Measurements from ENCODE around the gene RAB13. TPM values are rescaled to one million over a fixed set of nuclear protein-coding genes. Genes with fewer than 3 reads are reported as not detected.
A peak's percentile ranks its signal among the peaks of the same experiment; 100 is the strongest.

Gene RAB13
- total RNA-seq, 1 experiment from 2014 or later: 36.5 TPM

GRCh38 chr1:153967107-153967999 lies 18.8 kb downstream of the RAB13 start, which contains the start of gene CREB3L4:
Gene CREB3L4 (plus strand): TSS chr1:153967902. CDS start chr1:153968526, 624 bp downstream.
- H3K27me3 ChIP-seq: no peaks in the 10 kb centered on the region
- H3K4me1 ChIP-seq: no peaks in the 10 kb centered on the region; the same call in 1 of the 2 replicates
- DNase-seq: peak; percentile 95 to 97
- H3K4me3 ChIP-seq: peak within 1 kb of the TSS; percentile 64
- no peaks in the 10 kb centered on the region for H3K36me3 ChIP-seq
- no peaks in the 10 kb centered on the region for H3K9me3 ChIP-seq (replicated peaks)
- peak within 1 kb of the TSS; percentile 79 for H3K27ac ChIP-seq

GRCh38 chr1:153963850-153964331 lies 22.2 kb downstream of the RAB13 start:
- Histone ChIP-seq H3K27ac (peak overlapping the region; percentile 61), H3K4me3 (peak overlapping the region; percentile 85), H3K4me1 (no peaks in the 10 kb centered on the region; the same call in 1 of the 2 replicates), H3K27me3 (no peaks in the 10 kb centered on the region), H3K9me3 (replicated peaks) (no peaks in the 10 kb centered on the region), H3K36me3 (no peaks in the 10 kb centered on the region)
- peak in 1 of 2 experiments; percentile 57 for DNase-seq

- Histone ChIP-seq H3K4me1 (no peaks in the 10 kb centered on the region; the same call in 1 of the 2 replicates), H3K4me3 (peak within 1 kb of the TSS; percentile 85), H3K36me3 (no peaks in the 10 kb centered on the region), H3K9me3 (replicated peaks) (no peaks in the 10 kb centered on the region), H3K27me3 (no peaks in the 10 kb centered on the region), H3K27ac (peak within 1 kb of the TSS; percentile 61)
- peak; percentile 98 for DNase-seq
Observed at GRCh38 chr1:153963030-153963849, 22.9 kb downstream of the RAB13 start, which contains the start of gene SLC39A1. Gene SLC39A1 (minus strand): TSS chr1:153963537. CDS start chr1:153962715, 822 bp downstream.

DNA sequence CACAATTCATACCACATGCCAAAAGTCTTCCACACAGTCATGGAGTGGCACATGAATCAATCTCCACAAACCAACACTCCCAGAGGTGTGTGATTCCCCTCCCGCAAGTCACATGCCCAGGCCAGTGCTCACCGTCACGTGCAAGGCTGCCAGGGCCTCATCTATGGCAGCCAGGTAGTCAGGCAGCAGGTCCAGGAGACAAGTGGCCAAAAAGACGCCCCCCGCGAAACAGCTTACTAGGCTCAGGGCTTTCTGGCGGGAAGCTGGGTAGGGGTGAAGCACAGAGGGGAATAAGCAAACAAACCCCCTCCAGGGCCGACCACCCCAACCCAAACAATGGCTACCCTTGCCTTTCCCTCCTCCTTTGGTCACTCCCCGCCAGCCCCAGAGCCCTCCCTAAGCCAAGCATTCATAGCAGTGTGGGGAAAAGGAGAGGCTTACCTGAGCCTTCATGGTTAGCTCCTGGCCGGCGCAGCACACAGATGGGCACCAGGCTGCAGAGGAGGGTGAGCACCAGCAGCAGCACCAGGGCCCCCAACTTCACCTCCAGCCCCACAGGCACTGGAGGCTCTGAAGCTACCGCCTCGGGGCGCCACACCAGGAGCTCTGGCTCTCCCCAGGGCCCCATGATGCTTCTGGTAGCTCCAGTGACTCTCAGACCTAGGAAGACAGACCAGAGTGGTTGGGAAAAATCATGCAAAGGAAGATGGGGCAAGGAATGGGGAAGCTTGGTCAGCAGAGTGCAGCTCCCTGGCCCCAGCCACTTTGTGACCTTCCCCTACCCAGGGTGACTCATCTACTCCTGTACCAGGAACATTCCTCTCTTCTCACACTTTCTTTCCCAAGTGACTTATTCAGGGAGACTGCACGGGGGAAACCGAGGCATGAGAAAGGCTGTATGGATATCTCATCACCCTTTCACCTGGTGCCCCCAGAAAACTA lies 23.8 kb downstream of the RAB13 start:
- H3K9me3 ChIP-seq (replicated peaks): no peaks in the 10 kb centered on the region
- H3K4me1 ChIP-seq: no peaks in the 10 kb centered on the region; the same call in 1 of the 2 replicates
- H3K27ac ChIP-seq: peak overlapping the region; percentile 61
- H3K27me3 ChIP-seq: no peaks in the 10 kb centered on the region
- peak overlapping the region; percentile 85 for H3K4me3 ChIP-seq
- DNase-seq: peak in 1 of 2 experiments; percentile 18
- H3K36me3 ChIP-seq: no peaks in the 10 kb centered on the region

DNA sequence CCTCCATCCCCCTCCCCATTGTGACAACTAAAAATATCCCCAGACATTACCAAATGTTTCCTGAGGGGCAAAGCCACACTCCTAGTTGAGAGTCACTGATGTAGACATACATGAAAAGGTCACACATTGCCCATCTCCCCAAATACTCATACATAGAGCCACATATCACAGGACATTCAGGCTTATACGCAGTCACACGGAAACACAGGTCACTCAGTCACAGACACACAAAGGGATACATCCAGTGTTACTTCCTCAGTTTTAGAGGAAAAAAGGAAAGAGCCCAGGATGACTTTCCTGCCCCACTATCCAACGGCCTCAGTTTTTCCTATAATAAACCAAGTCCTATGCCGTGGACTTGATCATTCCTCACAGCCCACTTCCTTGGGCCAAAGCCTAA lies 24.7 kb downstream of the RAB13 start:
- H3K4me3 ChIP-seq: no peak overlapping the region
- peaks cover 2% of the 10 kb centered on the region; the same call in 1 of the 2 replicates for H3K4me1 ChIP-seq
- H3K36me3 ChIP-seq: no peaks in the 10 kb centered on the region
- H3K27me3 ChIP-seq: no peaks in the 10 kb centered on the region
- no peaks in the 10 kb centered on the region for H3K9me3 ChIP-seq (replicated peaks)
- H3K27ac ChIP-seq: no peak overlapping the region
- no peak for DNase-seq

DNA sequence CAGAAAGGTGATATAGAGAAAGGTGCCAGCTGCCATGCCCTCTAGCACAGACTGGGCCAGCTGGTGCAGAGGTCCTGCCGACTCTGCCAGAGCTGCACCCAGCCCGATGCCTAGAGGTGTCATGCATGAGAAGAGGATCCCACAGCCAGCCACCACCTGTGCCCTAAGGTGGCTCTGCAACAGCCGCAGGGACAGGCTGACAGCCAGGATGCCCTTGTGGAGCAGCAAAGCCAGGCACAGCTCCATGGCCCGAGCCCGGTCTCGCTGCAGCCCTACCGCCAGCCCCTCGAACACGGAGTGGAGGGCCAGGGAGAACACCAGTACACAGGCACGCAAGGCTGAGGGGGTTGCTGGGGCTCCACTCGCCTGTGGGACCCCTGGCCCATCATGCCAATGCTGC lies 25.9 kb downstream of the RAB13 start:
- Histone ChIP-seq H3K4me1 (peaks cover 2% of the 10 kb centered on the region; the same call in 1 of the 2 replicates), H3K9me3 (replicated peaks) (no peaks in the 10 kb centered on the region), H3K27me3 (no peaks in the 10 kb centered on the region), H3K36me3 (no peaks in the 10 kb centered on the region), H3K4me3 (no peak overlapping the region), H3K27ac (no peak overlapping the region)
- DNase-seq: no peak

- no peaks in the 10 kb centered on the region for H3K36me3 ChIP-seq
- no peak overlapping the region for H3K27ac ChIP-seq
Observed at GRCh38 chr1:153959454-153959853, 26.7 kb downstream of the RAB13 start.

GRCh38 chr1:153958961-153959260 lies 27.2 kb downstream of the RAB13 start:
- DNase-seq: no peak
- H3K36me3 ChIP-seq: no peaks in the 10 kb centered on the region
- no peak overlapping the region for H3K27ac ChIP-seq
- no peaks in the 10 kb centered on the region for H3K27me3 ChIP-seq
- no peaks in the 10 kb centered on the region for H3K9me3 ChIP-seq (replicated peaks)
- H3K4me1 ChIP-seq: peaks cover 2% of the 10 kb centered on the region; the same call in 1 of the 2 replicates
- peak overlapping the region; percentile 81; the same call in 1 of the 2 replicates for H3K4me3 ChIP-seq

More at GRCh38 chr1:153959454-153959853, 26.7 kb downstream of the RAB13 start:
- H3K4me1 ChIP-seq: peaks cover 2% of the 10 kb centered on the region; the same call in 1 of the 2 replicates
- no peaks in the 10 kb centered on the region for H3K9me3 ChIP-seq (replicated peaks)
- no peaks in the 10 kb centered on the region for H3K27me3 ChIP-seq
- no peak for DNase-seq
- no peak overlapping the region for H3K4me3 ChIP-seq

DNA sequence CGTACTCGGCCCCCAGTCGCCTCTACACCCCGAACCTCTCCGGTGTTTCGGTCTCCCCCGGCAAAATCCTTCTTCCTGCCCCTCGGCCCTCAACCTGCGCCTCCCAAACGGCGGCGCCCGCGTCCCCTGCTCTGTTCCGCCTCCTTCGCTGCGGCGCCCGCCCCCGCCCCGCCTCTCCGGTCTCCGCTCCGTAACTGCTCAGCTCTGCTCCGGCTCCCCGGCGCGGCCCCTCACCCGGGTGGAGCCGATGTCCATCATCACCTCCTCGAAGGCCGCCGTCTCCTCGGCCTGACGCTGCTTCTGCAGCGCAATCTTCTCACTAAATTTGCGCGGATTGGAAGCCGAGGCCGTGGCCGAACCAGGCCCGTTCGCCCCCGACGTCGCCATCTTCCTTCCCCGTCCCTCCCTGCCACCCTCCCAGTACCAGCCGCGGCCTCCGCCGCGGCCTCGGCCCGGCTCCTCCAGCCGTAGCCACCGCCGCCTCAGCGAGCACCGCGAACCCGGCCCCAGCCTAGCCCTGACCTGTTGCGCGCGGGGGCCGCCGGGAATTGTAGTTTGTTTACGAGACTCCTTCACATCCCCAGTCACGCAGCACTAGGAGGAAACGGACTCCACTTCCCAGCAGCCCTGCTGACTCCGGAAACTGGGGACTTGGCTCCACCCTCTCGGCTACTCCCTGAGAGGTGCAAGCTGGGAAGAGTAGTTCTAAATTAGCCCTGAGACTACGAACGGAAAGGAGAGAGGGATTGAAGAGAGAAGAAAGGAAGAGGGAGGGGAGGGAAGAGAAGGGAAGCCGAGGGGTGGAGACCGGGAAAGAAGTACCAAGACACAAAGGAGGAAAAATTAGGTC lies 27.8 kb downstream of the RAB13 start, which contains the start of gene CRTC2:
Gene CRTC2 (minus strand): TSS at position 502 of the 850 bp plus-strand sequence. CDS start 115 bp downstream, at position 387.
- Histone ChIP-seq H3K4me1 (peaks cover 2% of the 10 kb centered on the region; the same call in 1 of the 2 replicates), H3K4me3 (peak within 1 kb of the TSS; percentile 81)

DNA sequence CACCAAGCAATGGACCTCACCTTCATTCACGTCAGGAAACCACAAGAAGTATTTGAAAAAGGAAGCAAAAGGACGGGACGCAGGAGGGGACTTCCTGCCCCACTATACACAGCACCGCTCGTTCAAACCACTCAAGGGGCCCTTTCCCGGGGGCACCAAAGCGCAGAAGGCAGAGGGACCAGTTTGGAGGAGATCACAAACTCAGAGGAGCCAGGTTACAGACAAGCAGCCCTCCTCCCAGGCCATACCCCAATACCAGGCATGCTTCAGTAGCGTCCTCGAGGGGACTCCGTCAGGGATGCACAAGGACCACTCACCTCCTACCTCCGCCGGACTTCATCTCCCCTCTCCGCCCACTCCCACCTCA lies 28.4 kb downstream of the RAB13 start:
- Histone ChIP-seq H3K27ac (peak overlapping the region; percentile 34; the same call in 1 of the 2 replicates), H3K36me3 (peaks cover 5% of the 10 kb centered on the region; the same call in 1 of the 2 replicates), H3K9me3 (replicated peaks) (no peaks in the 10 kb centered on the region), H3K4me1 (peaks cover 2% of the 10 kb centered on the region; the same call in 1 of the 2 replicates), H3K4me3 (peak overlapping the region; percentile 81), H3K27me3 (no peaks in the 10 kb centered on the region)
- peak in 1 of 2 experiments; percentile 29 for DNase-seq

More for the DNA sequence above, 27.8 kb downstream of the RAB13 start, which contains the start of gene CRTC2:
- H3K27me3 ChIP-seq: no peaks in the 10 kb centered on the region
- no peaks in the 10 kb centered on the region for H3K36me3 ChIP-seq
- peak within 1 kb of the TSS; percentile 34 for H3K27ac ChIP-seq
- H3K9me3 ChIP-seq (replicated peaks): no peaks in the 10 kb centered on the region
- peak; percentile 98 for DNase-seq

DNA sequence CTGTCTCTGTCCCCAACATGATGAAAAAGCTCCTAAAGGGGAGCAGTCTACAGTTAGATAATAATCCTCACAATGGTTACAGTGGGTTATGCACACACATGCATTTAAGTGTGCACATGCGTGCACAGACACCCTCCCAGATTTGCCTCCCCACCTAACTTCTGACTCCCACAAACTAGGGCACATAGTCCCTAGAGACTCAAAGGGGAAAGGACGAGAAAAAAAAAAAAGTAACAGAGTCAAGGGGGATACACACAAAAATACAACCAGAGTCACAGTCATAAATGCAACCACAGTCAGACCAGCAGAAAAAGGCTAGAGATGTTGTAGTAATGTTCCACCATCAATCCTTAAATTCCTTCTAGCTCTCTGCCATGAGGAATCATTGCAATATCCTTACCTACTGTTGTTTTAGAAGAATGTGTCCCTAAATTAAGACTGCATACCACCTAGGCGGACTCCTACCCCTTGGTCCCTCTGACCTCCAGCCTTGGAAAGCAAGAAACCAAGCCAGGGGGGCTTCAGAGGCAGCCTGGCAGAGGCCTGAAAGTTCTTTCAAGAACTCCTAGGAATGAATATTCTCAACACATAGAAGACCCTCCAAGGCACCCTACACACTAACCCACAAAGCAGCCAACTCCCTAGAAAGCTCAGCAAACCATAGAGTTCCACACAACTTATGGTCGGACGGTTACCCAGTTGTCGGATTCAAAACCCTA lies 29.0 kb downstream of the RAB13 start:
- peaks cover 2% of the 10 kb centered on the region; the same call in 1 of the 2 replicates for H3K4me1 ChIP-seq
- no peak overlapping the region; the same call in 1 of the 2 replicates for H3K27ac ChIP-seq
- H3K36me3 ChIP-seq: peaks cover 9% of the 10 kb centered on the region; the same call in 1 of the 2 replicates
- H3K4me3 ChIP-seq: peak overlapping the region; percentile 81
- DNase-seq: no peak
- H3K9me3 ChIP-seq (replicated peaks): no peaks in the 10 kb centered on the region
- no peaks in the 10 kb centered on the region for H3K27me3 ChIP-seq

DNA sequence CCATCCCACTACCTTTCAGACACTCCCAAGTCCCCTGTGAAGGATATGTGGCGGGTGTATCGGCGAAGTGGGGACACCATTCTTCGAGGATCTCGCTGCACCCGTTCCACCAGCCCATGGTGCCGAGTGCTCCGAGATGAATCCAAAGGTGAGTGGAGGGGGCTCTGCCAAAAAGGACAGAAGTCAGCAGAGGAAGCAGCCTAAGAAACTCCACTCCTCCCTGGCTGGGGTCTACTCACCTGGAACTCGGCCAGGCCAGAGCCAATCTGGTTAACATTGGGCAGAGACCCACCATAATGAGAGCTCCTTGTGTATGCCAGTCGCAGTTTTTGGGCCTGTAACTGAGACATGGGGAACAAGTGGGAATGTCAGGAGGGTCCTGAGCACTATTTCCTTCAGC lies 31.3 kb downstream of the RAB13 start:
- no peaks in the 10 kb centered on the region for H3K9me3 ChIP-seq (replicated peaks)
- no peak for DNase-seq
- no peaks in the 10 kb centered on the region for H3K27me3 ChIP-seq
- peaks cover 16% of the 10 kb centered on the region; the same call in 1 of the 2 replicates for H3K36me3 ChIP-seq
- 0 out of 2 replicates have a peak, but pooled peaks cover 2% of the 10 kb centered on the region for H3K4me1 ChIP-seq
- no peak overlapping the region for H3K27ac ChIP-seq
- H3K4me3 ChIP-seq: no peak overlapping the region

Measured in SJCRH30 (cell line).